22Rv1 (cell line): Measurements from ENCODE around the gene CYFIP2.

Experiments
- CTCF ChIP-seq: fragments of 450-650 bp; IDR thresholded peaks from 2 replicates; pipeline ENCODE4 v1.5.1; 2017; ENCODE audit warnings: mild to moderate bottlenecking
- ZFX ChIP-seq: fragments of 450-650 bp; IDR thresholded peaks from 2 replicates; pipeline ENCODE4 v1.6.1; 2017; ENCODE audit warnings: antibody characterized with exemption, borderline replicate concordance

- TF ChIP-seq CTCF (no peak), ZFX (no peak)
These were observed 37.1 kb downstream of the CYFIP2 start for GRCh38 chr5:157303023-157303422.
